HG02759 (cell line): ENCODE measurements around the gene NXF1.
"Not testable (repeated sequence)": the region's sequence is repeated elsewhere in the genome, so short reads cannot be mapped to it uniquely, and the experiment has no call there.

Source experiments
- ATAC-seq: cut with Tn5 transposase; IDR thresholded peaks from one replicate; pipeline ENCODE4 v1.9.1; 2021; ENCODE audit warnings: mild to moderate bottlenecking, moderate library complexity; ENCODE audit not compliant: unreplicated experiment

The NXF1 gene

GRCh38 chr11:62788991-62789390, 16.2 kb downstream of the NXF1 start:
- ATAC-seq, result no peak

- peak; percentile 68 for ATAC-seq
Measured at GRCh38 chr11:62787005-62787759, 18.1 kb downstream of the NXF1 start, which contains the start of gene TMEM179B. TSS of gene TMEM179B (plus strand) at chr11:62787402. CDS start at chr11:62787432, 30 bp downstream.

DNA sequence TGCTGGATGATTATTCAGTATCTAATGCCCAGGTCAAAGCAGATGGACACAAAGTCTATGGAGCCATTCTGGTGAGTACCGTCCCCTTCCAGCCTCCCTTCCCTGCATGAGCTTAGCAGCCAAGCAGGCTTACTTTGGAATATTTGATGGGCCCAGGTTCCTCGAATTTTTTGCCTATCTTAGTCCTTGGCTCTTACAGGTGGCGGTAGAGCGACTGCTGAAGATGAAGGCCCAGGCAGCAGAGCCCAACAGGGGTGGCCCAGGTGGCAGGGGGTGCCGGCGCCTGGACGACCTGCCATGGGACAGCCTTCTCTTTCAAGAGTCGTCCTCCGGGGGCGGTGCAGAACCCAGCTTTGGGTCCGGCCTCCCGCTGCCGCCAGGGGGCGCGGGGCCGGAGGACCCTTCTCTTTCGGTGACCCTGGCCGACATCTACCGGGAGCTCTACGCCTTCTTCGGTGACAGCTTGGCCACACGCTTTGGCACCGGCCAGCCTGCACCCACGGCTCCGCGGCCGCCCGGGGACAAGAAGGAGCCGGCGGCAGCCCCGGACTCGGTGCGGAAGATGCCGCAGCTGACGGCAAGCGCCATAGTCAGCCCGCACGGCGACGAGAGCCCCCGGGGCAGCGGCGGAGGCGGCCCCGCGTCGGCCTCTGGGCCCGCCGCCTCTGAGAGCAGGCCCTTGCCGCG, 18.8 kb downstream of the NXF1 start:
- peak; percentile 66 for ATAC-seq

DNA sequence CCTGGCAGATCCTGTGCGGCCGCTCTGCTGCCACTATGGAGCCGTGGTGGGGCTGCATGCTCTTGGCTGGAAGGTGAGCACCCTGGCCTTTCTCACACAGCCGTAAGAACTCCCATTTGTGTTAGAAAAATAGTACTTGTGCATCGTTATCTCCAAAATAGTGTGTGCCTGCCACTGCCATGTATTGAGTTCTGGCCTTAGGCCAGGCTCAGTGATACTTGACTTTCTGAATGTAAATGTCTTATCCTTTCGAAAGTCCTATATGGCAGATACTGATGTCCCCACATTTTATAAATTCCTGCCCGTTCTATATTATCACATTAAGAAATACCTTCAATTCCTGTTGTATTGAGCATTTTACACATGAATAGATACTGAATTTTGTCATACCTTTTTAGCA, 22.5 kb downstream of the NXF1 start:
- no peak for ATAC-seq

DNA sequence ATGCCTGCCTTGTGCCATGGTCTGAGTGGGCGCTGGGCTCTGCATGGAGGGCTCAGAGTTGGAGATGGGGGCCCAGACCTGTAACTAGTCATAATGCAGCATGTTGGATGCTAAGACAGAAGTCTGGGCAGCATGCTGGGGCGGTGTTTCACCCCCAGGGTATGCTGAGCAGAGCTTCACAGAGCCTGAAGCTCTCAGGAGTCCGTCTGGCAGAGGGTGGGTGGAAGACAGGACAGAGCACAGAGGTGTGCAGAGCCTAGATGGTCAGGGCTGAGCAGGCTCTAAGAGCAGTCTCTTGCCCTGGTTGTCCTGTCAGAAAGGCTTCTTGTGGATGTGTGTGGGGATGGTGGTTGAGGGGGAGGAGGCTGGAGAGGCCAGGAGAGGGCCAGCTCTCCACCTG, 26.8 kb downstream of the NXF1 start:
- ATAC-seq, result no peak

- no peak for ATAC-seq
Measured at GRCh38 chr11:62777389-62777788, 27.9 kb downstream of the NXF1 start.

DNA sequence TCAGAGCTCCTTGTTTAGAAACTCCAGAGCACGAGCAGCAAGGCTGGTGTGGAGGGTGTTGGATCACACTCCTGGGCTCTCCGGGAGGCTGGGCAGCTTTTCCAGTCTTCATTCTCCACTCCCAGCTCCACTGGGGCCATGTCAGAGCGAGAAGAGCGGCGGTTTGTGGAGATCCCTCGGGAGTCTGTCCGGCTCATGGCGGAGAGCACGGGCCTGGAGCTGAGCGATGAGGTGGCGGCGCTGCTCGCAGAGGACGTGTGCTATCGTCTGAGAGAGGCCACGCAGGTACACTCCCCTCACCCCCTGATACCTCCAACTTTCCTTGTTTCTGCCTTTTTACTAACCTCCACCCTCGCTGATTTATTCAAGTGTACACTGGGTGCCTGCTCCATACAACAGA, 29.6 kb downstream of the NXF1 start:
- ATAC-seq, result no peak

GRCh38 chr11:62774407-62774806, 30.8 kb downstream of the NXF1 start:
- ATAC-seq, result no peak

DNA sequence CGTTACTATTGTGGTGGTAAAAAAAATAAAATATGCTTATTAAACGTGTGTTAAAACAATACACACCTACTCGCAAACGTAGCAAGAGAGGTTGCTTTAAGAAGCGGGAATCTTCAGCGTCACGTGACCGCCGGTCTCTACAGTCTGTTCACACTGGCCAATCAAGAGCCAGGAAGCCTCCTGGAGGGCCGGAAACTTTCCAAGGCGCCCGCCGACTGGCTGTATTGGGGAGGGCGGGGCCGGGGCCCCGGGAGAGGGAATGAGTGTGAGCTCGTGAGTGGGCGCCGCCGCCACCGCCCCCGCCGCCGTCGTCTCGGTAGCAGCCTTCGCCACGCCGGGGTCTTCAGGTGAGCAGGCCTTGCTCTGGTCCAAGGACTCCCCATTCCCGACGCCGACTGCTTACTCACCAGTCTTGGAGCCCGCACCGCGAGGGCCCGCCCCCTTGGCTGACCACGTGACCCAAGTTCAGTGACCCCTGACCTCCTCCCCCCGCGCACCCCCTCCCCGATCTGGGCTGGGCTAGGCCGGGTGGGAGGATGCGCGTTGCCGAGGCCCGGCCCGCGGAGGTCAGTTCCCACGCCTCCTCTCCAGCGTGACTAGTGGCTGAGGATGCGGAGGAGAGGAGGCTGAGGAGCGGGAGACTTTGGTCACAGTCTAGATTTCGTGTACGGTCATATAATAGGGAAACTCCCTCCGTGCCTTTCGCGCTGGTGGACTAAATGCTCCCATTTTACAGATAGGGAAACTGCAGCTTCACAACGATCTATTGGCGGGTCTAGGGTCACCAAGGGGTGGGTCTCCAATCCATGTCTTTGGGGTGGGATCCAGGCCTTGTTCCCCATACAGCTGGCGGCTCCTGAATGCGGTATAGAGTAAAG, 33.9 kb downstream of the NXF1 start, which contains the start of gene TAF6L:
TSS of gene TAF6L (plus strand) at position 253 of the 878 bp plus-strand sequence. CDS start 4,388 bp downstream, outside the sequence.
- ATAC-seq, result peak; percentile 87

DNA sequence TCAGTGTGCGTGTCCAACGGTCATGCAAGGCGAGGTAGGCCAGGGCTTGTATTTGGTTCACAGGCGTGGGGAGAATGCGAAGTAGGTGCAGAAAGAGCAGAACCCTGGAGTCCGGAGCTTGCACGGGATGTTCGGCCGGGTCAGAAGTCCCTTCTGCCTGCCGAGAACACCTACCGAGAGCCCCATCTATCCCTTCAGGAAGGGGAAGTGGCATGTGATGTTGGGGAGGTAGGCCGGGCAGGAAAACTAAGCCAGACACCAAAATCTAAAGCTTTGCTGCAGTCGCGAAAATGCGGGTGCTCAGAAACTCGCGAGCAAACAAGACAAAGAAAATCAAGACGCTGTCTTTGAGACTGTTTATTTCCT, 34.5 kb downstream of the NXF1 start:
- peak; percentile 2 for ATAC-seq

DNA sequence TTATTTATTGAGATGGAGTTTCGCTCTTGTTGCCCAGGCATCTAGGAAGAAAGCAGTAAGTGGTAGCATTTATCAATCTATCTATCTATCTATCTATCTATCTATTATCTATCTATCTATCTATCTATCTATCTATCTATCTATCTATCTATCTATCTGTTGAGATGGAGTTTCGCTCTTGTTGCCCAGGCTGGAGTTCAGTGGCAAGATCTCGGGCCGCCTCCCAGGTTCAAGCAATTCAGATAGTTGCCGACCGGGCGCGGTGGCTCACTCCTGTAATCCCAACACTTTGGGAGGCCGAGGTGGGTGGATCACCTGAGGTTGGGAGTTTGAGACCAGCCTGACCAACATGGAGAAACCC, 44.4 kb downstream of the NXF1 start:
- ATAC-seq, result not testable (repeated sequence)

DNA sequence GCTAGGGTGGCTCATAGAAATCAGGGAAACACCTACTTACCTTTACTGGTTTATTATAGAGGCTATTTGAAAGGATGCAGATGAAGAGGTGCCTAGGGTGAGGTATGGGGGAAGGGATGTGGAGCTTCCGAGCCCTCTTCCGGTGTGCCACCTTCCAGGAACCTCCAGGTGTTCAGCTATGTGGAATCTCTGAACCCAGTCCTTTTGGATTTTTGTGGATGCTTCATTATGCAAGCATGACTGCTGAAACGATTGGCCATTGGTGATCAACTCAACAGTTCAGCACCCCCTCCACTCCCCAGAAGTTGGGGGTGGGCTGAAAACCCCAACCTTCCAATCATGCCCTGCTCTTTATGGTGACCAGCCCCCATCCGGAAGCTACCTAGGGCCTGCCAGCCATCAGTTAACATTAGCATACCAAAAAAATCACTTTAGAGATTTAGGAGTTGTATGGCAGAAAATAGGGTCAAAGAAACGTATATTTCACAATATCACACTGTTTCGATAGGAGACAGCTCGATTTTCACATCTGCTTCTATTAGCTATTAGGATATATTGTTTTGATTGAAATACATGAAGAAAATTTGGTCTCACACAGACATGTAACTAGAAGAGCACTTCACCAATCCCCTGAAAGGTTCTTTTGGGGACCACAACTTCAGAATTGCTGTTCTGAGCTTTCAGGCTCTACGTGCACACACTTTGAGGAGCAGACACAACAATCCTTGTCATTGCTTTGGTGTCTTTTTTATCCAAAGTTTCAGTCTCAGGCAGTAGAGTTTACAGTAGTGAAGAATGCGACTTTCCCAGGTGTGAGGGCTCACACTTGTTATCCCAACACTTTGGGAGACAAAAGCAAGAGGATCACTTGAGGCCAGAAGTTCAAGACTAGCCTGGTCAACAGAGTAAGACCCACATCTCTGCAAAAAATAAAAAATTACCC, 47.1 kb downstream of the NXF1 start:
- no peak for ATAC-seq

DNA sequence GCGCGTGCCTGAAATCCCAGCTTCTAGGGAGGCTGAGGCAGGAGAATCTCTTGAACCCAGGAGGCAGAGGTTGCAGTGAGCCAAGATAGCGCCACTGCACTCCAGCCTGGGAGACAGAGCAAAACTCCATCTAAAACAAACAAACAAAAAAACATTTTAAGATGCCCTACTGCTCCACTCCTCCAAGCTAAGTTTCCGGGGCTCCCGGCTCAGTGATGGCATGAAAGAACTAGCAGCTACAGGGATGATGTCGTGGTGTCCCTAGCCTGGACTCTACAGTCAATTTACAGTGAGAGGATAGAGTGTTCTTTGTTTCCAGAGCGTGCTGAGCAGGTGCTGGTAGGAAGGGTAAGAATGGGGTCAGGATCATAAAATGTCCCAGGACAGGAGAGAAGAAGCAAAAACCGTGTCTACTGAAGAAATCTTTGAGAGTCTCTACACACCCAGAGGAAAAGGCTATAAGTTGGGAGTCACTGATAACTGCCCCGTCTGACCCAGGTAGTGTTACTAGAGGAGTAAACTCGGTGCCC, 50.1 kb downstream of the NXF1 start:
- ATAC-seq, result no peak

GRCh38 chr11:62753736-62754603, 51.3 kb downstream of the NXF1 start, which contains the start of gene ZBTB3:
TSS of gene ZBTB3 (minus strand) at chr11:62754160. CDS start at chr11:62753664, 496 bp downstream.
- ATAC-seq, result peak; percentile 93

- peak; percentile 0 for ATAC-seq
Measured at GRCh38 chr11:62752994-62753735, 52.1 kb downstream of the NXF1 start.

DNA sequence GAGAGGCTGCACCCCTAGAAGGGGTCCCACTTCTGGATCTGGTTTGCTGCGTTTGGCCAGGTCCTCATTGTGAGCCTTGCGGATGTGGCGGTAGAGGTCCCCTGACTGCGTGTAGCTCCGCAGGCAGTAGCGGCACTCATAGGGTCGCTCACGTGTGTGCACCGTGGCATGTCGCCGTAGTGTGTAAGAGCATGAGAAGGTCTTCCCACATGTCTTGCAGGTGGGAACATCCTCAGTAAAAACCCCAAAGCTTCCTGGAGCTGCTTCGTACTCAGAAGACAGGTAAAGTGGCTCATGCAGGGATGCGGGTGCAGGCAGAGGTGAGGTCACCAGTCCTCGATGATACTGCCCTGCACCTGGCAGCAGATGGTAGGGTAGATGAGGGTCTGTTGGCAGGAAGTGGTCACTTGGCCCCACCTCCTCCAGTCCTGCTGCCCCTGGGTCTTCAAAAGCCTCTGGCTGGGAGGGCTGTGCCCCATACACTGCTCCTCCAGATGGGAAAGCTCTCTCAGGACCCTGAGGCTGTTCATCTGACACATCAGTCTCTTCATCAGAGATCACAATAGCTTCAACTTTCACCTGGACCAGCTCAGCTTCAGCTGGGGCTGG, 53.0 kb downstream of the NXF1 start:
- ATAC-seq, result no peak

DNA sequence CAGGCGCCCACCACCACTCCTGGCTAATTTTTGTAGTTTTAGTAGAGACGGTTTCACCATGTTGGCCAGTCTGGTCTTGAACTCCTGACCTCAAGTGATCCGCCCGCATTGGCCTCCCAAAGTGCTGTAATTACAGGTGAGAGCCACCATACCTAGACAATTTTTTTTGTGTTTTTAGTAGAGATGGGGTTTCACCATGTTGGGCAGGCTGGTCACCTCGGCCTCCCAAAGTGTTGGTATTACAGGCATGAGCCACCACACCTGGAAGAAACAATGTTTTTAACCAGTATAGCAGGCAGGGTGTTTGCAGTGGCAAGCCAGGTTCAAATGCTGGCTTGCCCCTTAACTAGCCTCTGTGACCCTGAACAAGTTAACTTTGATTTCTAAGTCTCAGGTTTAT, 55.3 kb downstream of the NXF1 start:
- not testable (repeated sequence) for ATAC-seq
